Left ventricle myocardium superior (tissue), 1 donor: ENCODE data around the gene FUOM. TPM values are rescaled to one million over a fixed set of nuclear protein-coding genes. Genes with fewer than 3 reads are reported as not detected.

Source experiments
- ATAC-seq: fragments of 200-7000 bp; cut with Tn5 transposase; one replicate; pipeline ENCODE4 v1.9.1; 2020; ENCODE audit warnings: mild to moderate bottlenecking, moderate library complexity
- DNase-seq: peaks from one replicate; pipeline ENCODE4 v3.0.0-alpha.2; 2020
- intact Hi-C: fragments of 100-400 bp; cut with micrococcal nuclease; formaldehyde crosslinking; loops from one replicate; pipeline ENCODE4 v1.11.0; 2022
- total RNA-seq: library from RNA; stranded (reverse); fragmentation: NEBNext Ultra II Directional; extraction: Animal tissue kit (Norgen Biotek cat#: 25700); gene quantifications from one replicate; pipeline ENCODE4 v1.2.1, GENCODE V29; 2021
- donor health status: DM: no; HTN: yes; CAD: no; lungs with severe emphysema.

Gene FUOM
- total RNA-seq, 1 donor from 2014 or later: 9.3 TPM

DNA sequence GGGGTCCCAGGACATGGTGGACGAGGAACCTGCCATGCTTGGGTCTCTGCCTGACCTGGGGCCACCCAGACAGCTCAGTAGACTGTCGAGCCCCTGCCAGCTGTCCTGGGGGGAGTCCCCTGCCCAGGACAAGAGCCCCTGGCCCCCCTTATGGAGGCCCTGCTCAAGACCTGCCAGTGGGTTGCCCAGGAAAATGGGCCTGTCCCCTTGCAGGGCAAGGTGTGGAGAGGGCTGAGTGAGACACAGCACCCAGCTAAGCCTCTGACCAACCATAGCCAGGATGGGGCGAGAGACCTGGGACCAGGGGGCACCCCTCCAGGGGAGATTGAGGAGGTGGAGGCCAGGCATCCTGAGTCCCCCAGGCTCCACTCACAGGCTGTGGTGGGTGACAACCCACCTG lies 1.8 kb downstream of the FUOM start:
- ATAC-seq: no peak
- no peak for DNase-seq
- intact Hi-C loops: no loop called here

DNA sequence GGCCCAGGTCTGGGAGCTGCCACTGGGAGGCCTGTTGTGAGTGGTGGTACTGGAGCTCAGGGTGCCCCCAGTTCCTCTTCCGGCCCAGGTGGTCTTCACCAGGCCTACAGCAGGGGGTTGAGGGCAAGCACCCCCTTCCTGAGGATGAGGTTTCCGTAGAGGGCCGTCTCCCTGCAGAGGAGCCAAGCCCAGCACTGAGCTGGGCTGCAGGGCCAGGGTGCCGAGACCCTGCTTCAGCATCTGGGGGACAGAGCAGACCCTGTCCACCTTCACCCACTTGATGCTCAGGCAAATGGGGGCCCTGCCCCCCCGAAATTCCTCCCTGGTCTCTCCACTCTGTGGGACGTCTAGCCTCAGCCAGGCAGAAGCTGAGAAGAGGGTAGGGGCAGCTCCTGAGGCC lies 2.6 kb downstream of the FUOM start:
- DNase-seq (no peak), ATAC-seq (no peak)
- intact Hi-C loops: no loop called here

GRCh38 chr10:133354672-133355240 lies 3.1 kb downstream of the FUOM start:
- DNase-seq (no peak), ATAC-seq (no peak)
- intact Hi-C loops: no loop called here

GRCh38 chr10:133353988-133354605 lies 3.7 kb downstream of the FUOM start:
- DNase-seq (no peak), ATAC-seq (no peak)
- intact Hi-C loops: no loop called here

DNA sequence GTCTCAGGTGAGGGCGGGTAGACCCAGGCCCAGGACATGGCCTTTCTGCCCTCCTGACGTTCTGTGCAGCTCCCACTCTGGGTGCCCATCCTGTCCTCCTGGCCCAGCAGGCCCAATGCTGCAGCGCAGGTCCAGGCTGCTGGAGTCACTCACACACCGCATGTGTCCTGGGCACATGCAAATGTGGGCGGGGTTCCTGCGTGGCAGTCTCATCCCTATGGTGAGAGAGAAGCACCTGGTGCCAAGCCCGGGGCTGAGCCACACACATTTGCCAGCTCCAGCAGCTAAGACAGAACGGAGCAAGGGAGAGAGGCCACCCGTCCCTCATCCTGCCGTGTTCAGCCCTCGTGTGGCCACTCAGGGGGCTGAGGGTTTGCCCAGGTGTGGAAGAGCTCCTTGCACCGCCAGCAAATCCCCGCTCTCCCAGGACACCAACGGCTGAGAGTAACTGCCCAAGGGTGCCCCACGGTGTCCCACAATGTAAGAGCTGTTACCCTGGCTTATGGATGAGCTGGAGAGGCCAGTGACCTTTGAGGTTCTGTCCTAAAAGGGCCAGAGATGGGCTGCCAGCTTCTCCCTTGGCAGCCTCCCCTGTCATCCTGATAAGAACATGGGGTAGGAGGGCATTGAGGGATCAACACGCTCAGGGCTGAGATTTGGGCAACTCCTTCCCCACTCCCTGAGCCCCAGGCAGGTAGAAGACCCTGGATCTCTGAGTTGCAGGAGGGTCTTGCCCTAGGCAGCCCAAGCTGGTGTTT lies 4.4 kb downstream of the FUOM start:
- ATAC-seq: no peak
- intact Hi-C loops: no loop called here
- no peak for DNase-seq

GRCh38 chr10:133351408-133352318 lies 6.2 kb downstream of the FUOM start:
- intact Hi-C loops: no loop called here
- ATAC-seq (no peak), DNase-seq (no peak)

GRCh38 chr10:133350950-133351329 lies 6.9 kb downstream of the FUOM start:
- DNase-seq (no peak), ATAC-seq (no peak)
- intact Hi-C loops: no loop called here

DNA sequence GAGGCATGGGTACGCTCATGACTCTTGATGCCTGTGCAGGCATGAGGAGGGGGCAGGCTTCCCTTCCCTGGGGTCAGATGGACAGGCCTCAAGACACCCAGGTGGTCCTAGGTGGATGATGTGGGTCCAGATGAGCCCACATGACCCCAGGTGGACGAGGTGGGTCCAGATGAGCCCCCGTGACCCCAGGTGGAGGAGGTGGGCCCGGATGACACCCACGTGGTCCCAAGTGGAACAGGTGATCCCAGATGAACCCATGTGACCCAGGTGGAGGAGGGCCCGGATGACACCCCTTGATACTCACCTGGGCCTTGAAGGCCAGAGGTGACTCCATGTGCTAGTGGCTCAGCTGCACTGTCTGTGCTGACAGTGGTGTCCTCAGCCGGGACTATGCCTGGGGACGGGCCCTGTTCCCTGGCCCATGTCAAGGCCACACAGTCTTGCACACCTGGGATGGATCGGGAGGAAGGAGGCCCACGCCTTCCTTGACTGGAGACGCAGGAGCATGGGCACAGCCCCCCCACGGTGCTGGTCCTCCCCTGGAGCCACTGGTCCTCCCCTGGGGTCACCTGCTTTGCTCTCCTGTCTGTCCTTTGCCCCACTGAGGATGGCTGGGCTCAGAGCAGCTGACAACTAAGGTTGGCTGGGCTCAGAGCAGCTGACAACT lies 7.4 kb downstream of the FUOM start:
- ATAC-seq: no peak
- intact Hi-C loops: no loop called here
- DNase-seq: no peak

- ATAC-seq: no peak
- intact Hi-C loops: no loop called here
- DNase-seq: no peak
Observed at GRCh38 chr10:133349577-133350011, 8.2 kb downstream of the FUOM start.

GRCh38 chr10:133349160-133349568 lies 8.7 kb downstream of the FUOM start:
- ATAC-seq: no peak
- intact Hi-C loops: no loop called here

DNA sequence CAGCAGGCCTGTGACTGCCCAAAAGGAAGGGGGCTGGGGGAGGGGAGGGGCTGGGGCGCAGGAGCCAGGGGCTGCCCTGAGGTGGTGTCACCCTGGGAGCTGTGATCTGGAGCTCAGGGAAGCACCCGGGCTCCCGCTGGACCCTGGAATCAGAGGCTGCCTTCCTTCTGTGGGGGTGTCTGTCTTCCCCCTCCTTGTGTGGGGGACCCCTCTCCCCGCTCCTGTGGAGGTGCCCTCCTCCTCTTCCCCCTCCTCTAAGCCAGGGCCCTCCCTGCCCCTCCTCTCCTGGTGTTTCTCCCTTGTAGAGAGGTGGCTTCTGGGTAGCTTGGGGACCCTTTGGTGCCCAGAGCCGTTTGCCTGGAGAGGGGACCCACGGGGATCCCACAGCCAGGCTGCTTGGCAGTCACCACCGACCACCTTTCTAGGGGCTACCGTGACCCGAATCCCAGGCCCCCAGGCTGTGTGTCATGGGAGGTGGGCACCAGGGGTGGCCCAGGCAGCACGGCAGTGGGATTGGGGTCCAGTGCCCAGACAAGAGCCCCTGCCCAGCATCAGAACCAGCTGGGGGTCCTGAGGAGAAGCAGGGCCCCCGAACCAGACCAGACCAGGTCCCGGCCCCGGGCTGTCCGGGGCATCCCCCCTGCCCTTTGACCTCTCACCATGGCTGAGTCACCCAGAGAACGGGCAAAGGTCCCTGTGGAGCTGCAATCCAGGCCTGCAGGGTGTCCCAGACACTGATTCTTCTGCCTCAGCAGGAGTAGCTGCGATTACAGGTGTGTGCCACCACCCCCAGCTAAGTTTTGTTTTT lies 9.9 kb downstream of the FUOM start:
- ATAC-seq (no peak), DNase-seq (no peak)
- intact Hi-C loops: no loop called here

More at GRCh38 chr10:133349160-133349568, 8.7 kb downstream of the FUOM start:
- DNase-seq: no peak

- intact Hi-C loops: no loop called here
Observed at GRCh38 chr10:133346413-133346812, 11.4 kb downstream of the FUOM start.

GRCh38 chr10:133344236-133344635 lies 13.6 kb downstream of the FUOM start:
- DNase-seq (no peak), ATAC-seq (no peak)
- intact Hi-C loops: no loop called here

More at GRCh38 chr10:133346413-133346812, 11.4 kb downstream of the FUOM start:
- ATAC-seq (no peak), DNase-seq (no peak)

GRCh38 chr10:133343558-133343957 lies 14.3 kb downstream of the FUOM start:
- no peak for DNase-seq
- intact Hi-C loops: no loop called here
- no peak for ATAC-seq

DNA sequence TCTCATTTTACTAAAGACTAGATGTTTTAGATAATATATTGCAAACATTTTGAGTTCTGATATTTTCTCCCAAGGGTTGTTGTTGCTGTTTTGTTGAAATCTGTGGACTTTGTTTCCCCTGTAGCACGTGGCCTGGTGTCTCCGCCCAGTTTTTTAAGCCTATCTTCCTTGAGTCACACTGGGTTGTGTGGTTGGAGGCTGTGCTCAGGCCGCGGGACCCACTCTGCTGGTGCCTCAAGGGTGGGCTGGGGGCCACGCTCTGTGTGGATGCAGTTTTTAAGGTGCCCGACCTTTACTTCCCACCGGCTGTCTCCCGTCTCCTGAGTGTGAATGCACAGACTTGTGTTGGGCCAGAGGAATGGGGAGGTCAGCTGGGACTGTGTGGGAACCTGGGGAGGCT lies 14.9 kb downstream of the FUOM start:
- intact Hi-C loops: no loop called here
- DNase-seq (no peak), ATAC-seq (no peak)

DNA sequence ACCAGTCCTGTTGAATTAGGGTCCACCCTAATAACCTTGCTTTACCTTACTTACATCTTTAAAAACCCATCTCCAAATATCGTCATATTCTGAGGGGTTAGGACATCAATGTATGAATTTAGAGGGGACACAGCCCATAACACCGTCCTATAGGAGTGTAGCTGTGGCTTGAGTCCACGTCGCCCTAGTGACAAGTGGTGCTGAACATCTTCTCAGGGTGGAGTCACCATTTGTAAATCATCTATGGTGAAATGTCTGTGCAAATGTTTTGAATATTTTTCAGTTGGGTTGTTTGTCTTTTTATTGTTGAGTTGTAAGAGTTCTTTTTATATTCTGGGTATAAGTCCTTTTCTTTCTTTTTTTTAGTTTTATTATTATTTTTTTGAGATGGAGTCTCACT lies 15.8 kb downstream of the FUOM start:
- DNase-seq: no peak
- intact Hi-C loops: no loop called here
- no peak for ATAC-seq

DNA sequence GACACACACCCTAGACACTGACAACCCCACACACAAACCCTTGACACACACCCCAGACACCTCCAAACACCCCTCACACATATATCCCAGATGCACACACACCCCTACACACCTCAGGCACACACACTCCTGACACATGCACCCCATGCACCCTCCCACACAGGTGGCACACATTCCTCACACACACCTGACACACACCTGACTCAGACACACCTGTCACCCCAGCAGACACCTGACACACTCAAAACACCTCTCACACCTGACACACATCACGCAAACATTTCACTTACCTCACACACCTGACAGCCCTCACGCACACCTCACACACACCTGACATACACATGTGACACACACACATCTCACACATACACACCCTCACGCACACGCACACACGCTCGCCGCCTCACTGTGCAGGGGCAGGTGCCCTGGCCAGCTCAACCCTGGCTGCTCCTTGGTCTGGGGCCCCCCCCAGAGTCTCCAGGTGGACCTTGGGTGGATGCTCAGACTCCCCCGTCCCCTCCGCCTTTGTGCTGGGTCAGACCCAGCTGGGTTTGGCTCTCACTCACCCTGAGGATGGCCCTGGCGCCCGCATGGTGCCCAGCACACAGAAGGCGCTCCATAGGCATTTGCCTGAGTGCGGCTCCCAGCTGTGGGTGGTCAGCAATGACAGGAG lies 18.0 kb downstream of the FUOM start:
- intact Hi-C loops: no loop called here
- DNase-seq (no peak), ATAC-seq (no peak)
